Cardiac muscle cell (in vitro differentiated cells and primary cell): ENCODE measurements around the gene RNF220. TPM values are rescaled to one million over a fixed set of nuclear protein-coding genes. Genes with fewer than 3 reads are reported as not detected.
A peak's percentile ranks its signal among the peaks of the same experiment; 100 is the strongest.

Experiments
- DNase-seq, 2 donors: peaks; one replicate each; pipeline versions ENCODE4 v3.0.0 to v3.0.0-alpha.2; 2010 to 2017; ENCODE audit warnings: low read depth in 1 of 2, low spot score in 1 of 2
- H3K27ac ChIP-seq: fragments of 200-600 bp; sonication (generic); 2 replicates; pipeline ENCODE4 v1.5.1; 2016
- H3K27me3 ChIP-seq: fragments of 200-600 bp; sonication (generic); 2 replicates; pipeline ENCODE4 v1.6.0; 2016; ENCODE audit warnings: control low read depth
- H3K36me3 ChIP-seq: fragments of 200-600 bp; sonication (generic); 2 replicates; pipeline ENCODE4 v1.5.1; 2016; ENCODE audit warnings: control low read depth
- H3K4me1 ChIP-seq: fragments of 200-600 bp; sonication (generic); 2 replicates; pipeline ENCODE4 v1.8.1; 2017; ENCODE audit warnings: low read depth, mild to moderate bottlenecking, mixed run types
- H3K4me3 ChIP-seq: fragments of 200-600 bp; sonication (generic); 2 replicates; pipeline ENCODE4 v1.5.1; 2016; ENCODE audit warnings: mild to moderate bottlenecking
- H3K9me3 ChIP-seq: fragments of 200-600 bp; sonication (generic); 2 replicates; pipeline ENCODE4 v1.5.1; 2017; ENCODE audit warnings: low read depth, mild to moderate bottlenecking, control low read depth
- polyA plus RNA-seq: library from polyadenylated mRNA; unstranded; fragments of >200 nt; fragmentation: Nextera tagmentation; extraction: Ambion mirVana; gene quantifications from 2 replicates; pipeline ENCODE4 v1.2.1, GENCODE V29; 2016
- total RNA-seq: library from RNA; depleted of rRNA; stranded (reverse); fragments of >200 nt; gene quantifications from 2 replicates; pipeline ENCODE4 v1.2.3, GENCODE V29; 2016
- TF ChIP-seq, protein P1 (sequence below): IDR thresholded peaks from 2 replicates; pipeline ENCODE4 v1.5.1; 2012; ENCODE audit warnings: low read depth, mild to moderate bottlenecking, low read length

Gene RNF220
- total and polyA plus RNA-seq, 2 experiments from 2014 or later: 57.6 to 142 TPM

DNA sequence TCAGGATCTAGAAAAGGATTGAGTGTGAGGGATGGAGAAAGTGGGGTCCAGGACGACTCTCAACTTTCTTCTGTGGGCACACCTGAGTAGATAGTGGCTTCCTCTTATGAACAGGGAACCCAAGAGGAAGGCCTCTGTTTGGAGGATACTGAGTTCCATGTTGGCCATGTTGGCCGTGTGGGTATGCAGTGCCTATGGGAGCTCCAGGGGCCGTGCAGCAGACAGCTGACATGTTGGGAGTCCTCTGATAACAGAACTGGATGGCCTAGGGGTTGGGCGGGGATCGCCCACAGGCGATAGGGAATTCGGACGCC, 226.2 kb downstream of the RNF220 start:
- no peak for DNase-seq
- Histone ChIP-seq H3K9me3 (no peaks in the 10 kb centered on the region), H3K27ac (peak overlapping the region; percentile 99), H3K36me3 (no peaks in the 10 kb centered on the region), H3K4me1 (peaks cover 15% of the 10 kb centered on the region), H3K27me3 (no peaks in the 10 kb centered on the region), H3K4me3 (peak overlapping the region; percentile 71)
- TF ChIP-seq, protein P1, sequence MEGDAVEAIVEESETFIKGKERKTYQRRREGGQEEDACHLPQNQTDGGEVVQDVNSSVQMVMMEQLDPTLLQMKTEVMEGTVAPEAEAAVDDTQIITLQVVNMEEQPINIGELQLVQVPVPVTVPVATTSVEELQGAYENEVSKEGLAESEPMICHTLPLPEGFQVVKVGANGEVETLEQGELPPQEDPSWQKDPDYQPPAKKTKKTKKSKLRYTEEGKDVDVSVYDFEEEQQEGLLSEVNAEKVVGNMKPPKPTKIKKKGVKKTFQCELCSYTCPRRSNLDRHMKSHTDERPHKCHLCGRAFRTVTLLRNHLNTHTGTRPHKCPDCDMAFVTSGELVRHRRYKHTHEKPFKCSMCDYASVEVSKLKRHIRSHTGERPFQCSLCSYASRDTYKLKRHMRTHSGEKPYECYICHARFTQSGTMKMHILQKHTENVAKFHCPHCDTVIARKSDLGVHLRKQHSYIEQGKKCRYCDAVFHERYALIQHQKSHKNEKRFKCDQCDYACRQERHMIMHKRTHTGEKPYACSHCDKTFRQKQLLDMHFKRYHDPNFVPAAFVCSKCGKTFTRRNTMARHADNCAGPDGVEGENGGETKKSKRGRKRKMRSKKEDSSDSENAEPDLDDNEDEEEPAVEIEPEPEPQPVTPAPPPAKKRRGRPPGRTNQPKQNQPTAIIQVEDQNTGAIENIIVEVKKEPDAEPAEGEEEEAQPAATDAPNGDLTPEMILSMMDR: no peak

DNA sequence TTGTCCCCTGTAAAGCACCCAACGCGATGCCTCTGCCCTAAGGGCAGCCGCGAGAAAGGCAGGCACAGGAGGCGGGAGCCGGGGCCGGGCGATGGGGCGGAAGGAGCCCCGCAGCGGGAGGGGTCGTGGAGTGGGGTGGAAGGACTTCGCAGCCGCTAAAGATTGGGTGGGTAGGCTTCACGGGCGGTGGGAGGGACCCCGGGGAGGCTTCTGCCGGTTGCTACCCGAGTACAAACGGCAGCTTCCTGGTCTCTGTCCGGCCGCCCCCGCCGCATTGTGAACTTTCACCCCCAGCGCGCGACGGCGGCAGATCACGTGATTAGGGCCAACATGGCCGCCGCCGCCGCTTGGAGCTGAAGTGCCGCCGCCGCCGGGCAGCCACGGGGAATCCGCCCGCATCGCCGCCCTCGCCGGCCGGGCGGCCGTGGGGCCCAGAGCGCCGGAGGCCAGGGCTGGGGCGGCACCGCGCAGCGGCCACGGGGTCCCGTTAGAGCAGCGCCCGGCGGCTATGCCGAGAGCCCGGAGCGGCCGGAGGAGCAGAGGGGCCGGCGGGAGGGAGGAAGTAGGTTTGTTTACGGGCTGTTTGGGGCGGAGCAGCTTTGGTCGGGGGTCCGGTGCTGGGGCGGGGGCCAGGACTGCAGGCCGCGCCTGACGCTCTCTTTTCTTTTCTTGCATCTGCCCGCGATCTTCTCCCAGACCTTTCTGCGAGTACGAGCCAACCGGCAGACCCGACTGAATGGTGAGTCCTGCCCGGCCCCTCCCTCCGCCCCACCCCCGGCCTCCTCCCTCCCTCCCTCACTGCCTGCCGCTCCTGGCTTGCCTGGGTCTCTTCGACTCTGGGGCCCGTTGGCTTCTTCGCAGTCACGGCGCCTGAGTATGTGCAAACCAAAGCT, 226.8 kb downstream of the RNF220 start:
- Histone ChIP-seq H3K4me3 (peak overlapping the region; percentile 71), H3K9me3 (no peaks in the 10 kb centered on the region), H3K36me3 (no peaks in the 10 kb centered on the region), H3K27me3 (no peaks in the 10 kb centered on the region), H3K27ac (peak overlapping the region; percentile 99), H3K4me1 (peaks cover 18% of the 10 kb centered on the region)
- peak; percentile 90 to 92 for DNase-seq
- TF ChIP-seq, protein P1: no peak

DNA sequence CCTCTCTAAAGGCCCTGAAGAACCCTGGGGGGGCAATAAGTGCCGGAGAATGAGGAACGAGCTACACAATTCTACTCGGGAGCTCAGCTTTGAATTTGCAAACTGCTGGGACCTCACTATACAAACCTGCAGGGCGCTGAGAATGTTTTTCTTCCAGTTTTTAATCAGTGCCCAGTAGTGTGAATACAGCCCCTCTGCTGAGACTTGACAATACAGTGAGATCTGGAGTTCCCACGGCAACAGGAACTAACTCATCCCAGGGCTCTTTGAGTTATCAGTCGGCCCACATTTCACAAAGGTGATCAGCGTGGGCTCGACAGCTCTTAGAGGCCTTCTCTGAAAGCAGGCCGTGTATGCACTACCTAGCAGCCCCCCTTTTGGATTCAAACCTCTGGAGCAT, 227.5 kb downstream of the RNF220 start:
- H3K4me1 ChIP-seq: peaks cover 25% of the 10 kb centered on the region
- H3K27me3 ChIP-seq: no peaks in the 10 kb centered on the region
- peak overlapping the region; percentile 71 for H3K4me3 ChIP-seq
- DNase-seq: peak in 1 of 2 donors; percentile 22
- H3K9me3 ChIP-seq: no peaks in the 10 kb centered on the region
- peak overlapping the region; percentile 99 for H3K27ac ChIP-seq
- TF ChIP-seq, protein P1: no peak
- H3K36me3 ChIP-seq: no peaks in the 10 kb centered on the region

DNA sequence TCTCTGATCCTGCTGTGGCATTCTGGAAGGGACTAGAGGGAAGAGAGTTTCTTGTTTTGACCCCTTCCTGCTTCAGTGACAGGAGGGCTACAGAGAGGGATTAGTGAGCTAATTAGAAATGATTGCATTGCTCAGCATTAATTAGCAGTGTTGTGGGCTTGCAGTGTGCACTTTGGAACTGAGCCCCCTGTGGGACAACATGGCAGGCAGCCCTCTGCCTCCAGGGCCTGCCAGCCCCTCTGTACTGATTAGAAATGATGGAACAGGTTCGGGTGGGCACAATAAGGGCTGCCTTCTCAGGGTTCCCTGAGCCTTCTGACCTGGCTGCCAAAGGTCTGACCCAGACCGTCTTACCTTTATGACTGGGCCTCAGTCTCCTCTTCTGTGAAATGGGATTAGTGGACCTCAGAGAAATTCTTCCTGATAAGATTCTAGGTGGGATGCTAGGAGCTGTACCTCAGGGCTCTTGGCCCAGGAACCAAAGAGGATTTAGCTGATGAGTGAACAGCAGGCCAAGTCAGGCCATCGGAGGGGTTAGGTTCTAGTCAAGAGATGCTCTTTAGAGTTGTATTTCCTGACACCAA, 229.6 kb downstream of the RNF220 start:
- DNase-seq: no peak
- Histone ChIP-seq H3K27me3 (no peaks in the 10 kb centered on the region), H3K4me3 (no peak overlapping the region), H3K4me1 (peaks cover 36% of the 10 kb centered on the region), H3K36me3 (peaks cover 7% of the 10 kb centered on the region), H3K27ac (no peak overlapping the region), H3K9me3 (no peaks in the 10 kb centered on the region)
- TF ChIP-seq, protein P1: no peak

DNA sequence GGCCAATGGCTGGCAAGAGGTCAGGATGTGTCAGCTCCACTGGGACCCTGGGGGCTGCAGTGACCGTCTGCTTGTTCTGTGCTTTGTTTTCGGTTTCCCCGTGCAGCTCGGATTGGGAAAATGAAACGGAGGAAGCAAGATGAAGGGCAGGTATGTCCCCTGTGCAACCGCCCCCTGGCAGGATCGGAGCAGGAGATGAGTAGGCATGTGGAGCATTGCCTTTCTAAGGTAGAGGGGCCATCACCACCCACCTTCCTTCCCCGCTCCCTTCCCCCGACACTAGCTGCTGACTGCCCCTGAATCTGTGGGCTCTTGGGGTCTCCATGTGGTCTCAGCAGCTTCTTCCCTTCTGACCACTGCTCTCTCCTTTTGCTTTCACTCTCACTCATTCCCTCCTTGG, 230.4 kb downstream of the RNF220 start:
- Histone ChIP-seq H3K9me3 (no peaks in the 10 kb centered on the region), H3K27me3 (no peaks in the 10 kb centered on the region), H3K4me3 (no peak overlapping the region), H3K27ac (no peak overlapping the region), H3K4me1 (peaks cover 36% of the 10 kb centered on the region), H3K36me3 (peaks cover 7% of the 10 kb centered on the region)
- DNase-seq: no peak
- TF ChIP-seq, protein P1: no peak
